ENCODE results near the gene HS6ST1.

Gene HS6ST1

DNA sequence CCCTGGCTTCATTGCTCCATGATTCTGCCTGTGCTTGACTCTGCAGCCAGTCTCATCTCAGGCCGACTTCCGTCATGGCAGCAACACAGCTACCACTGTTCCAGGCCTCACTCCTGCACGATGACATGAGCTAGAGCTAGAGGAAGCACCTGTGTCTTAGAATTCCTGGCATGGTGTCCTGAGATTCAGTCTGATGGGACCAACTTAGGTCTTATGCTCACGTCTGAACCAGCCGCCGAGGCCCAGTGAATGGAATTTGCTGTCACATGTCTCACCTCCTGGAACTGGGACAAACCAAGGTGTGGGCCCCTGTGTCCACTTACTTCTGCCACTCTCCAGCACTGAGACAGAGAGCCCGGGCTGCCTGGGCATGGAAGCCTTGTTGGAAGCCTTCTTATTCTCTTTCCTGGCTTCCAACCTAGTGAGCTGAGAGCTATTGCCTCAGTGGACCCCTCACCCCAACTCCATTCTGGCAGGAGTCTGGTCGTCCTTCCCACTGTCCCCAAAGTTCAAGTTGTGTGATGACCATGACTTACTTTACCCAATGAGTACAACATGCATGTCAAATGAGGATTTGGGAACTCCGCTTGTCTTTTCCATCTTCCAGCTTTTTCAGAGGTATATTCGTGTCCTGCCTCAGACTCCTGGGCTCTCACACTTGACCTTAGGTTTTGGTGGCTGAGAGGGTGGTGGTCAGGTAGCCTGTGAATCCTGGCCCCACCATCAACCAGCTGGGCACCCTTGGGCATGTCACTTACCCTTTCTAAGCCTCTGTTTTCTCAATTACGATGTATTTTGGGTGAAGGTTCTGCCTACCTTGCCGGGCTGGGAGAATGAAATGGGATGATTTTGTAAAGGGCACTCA is 39.1 kb upstream of the HS6ST1 start:
- no peak for DNase-seq (ENCODE audit: low spot score)
- no peak for TF ChIP-seq CTCF (IDR thresholded peaks at IDR 0.05; ENCODE audit: extremely low read depth, missing control alignments)

GRCh38 chr2:128356127-128356526 is 37.5 kb upstream of the HS6ST1 start:
- no peak for TF ChIP-seq CTCF (IDR thresholded peaks at IDR 0.05; ENCODE audit: extremely low read depth, missing control alignments)
- DNase-seq (ENCODE audit: low spot score), result no peak

GRCh38 chr2:128354726-128355470 is 36.2 kb upstream of the HS6ST1 start:
- TF ChIP-seq CTCF (IDR thresholded peaks at IDR 0.05; ENCODE audit: extremely low read depth, missing control alignments), result no peak
- no peak for DNase-seq (ENCODE audit: low spot score)

DNA sequence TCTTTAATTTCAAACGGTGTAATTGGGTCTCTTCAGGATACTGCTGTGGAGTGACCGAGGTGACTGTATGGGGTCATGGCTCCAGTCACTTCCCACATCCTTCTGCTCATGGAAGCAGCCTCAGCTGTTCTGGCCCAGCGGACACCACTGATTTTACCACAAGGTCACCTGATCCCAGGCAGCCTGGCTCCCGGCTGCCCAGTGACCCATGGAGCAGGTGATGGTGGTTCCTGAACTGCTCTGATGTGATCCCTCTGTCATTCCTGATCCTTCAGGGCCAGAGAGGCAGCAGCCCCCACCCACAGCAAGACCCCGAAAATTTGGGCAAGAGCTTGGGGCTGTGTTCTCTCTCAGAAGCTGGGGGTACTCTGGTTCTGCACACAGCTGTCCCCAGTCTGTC is 35.5 kb upstream of the HS6ST1 start:
- no peak for TF ChIP-seq CTCF (IDR thresholded peaks at IDR 0.05; ENCODE audit: extremely low read depth, missing control alignments)
- no peak for DNase-seq (ENCODE audit: low spot score)

- no peak for DNase-seq (ENCODE audit: low spot score)
- TF ChIP-seq CTCF (IDR thresholded peaks at IDR 0.05; ENCODE audit: extremely low read depth, missing control alignments), result no peak
Observed at GRCh38 chr2:128350736-128351135, 32.1 kb upstream of the HS6ST1 start.

GRCh38 chr2:128348701-128349100 is 30.0 kb upstream of the HS6ST1 start:
- no peak for TF ChIP-seq CTCF (IDR thresholded peaks at IDR 0.05; ENCODE audit: extremely low read depth, missing control alignments)
- no peak for DNase-seq (ENCODE audit: low spot score)
